HepG2 (cell line): ENCODE data around the gene DHRS12. TPM values are rescaled to one million over a fixed set of nuclear protein-coding genes. Genes with fewer than 3 reads are reported as not detected.

Experiments
- ATAC-seq: fragments of 200-7000 bp; cut with Tn5 transposase; 3 replicates; pipeline ENCODE4 v1.9.1; 2020; ENCODE audit warnings: mild to moderate bottlenecking, moderate library complexity
- BruUV-seq: library from RNA; stranded (reverse); fragments of 400-500 nt; replicated peaks from 2 replicates; lab custom pipeline; 2021; lab: Mats Ljungman, UMichigan
- CTCF ChIA-PET: fragments of 300-600 bp; formaldehyde crosslinking; extraction: SDS; loops from one replicate; lab custom pipeline; 2021; ENCODE audit warnings: low total read pairs, inconsistent platforms, low intra/inter-chr PET ratio; lab: Yijun Ruan, JAX
- POLR2A ChIA-PET: fragments of 350-600 bp; sonication (Branson Sonifier 250); formaldehyde crosslinking; loops from one replicate; lab custom pipeline; 2020; ENCODE audit warnings: antibody characterized with exemption, inconsistent platforms; lab: Yijun Ruan, JAX
- DNase-seq: peaks from one replicate; pipeline ENCODE4 v3.0.0-alpha.2; 2015; ENCODE audit warnings: low spot score
- FAIRE-seq: peaks from 3 replicates; lab custom pipeline; 2011; peaks lifted over from hg19 to GRCh38; lab: Jason Lieb, UNC
- H2AFZ ChIP-seq: one replicate; pipeline ENCODE4 v1.6.1; 2011; ENCODE audit warnings: low read length, inconsistent platforms
- H3K27ac ChIP-seq: fragments of 300-600 bp; 3 replicates; pipeline ENCODE4 v1.8.0; 2011; ENCODE audit warnings: mixed run types, mild to moderate bottlenecking, mixed read lengths, low read length, inconsistent platforms; ENCODE audit not compliant: insufficient read depth; ENCODE audit errors: extremely low read length
- H3K27me3 ChIP-seq, 2 experiments: fragments of 200-600 bp in 1 of 2; 2 replicates in 1 of 2; 3 replicates in 1 of 2; pipeline versions ENCODE4 v1.6.0 to v1.8.0; 2011; ENCODE audit warnings: low read length in 2 of 2, mild to moderate bottlenecking in 2 of 2, moderate library complexity in 2 of 2, inconsistent platforms in 1 of 2; ENCODE audit not compliant: insufficient read depth in 2 of 2, control insufficient read depth in 1 of 2
- H3K36me3 ChIP-seq, 2 experiments: fragments of 200-600 bp in 1 of 2; replicated peaks in 1 of 2; 2 replicates in 1 of 2; 3 replicates in 1 of 2; pipeline versions ENCODE4 v1.5.1 to v1.8.0; 2011; ENCODE audit warnings: low read length in 2 of 2, inconsistent platforms in 1 of 2; ENCODE audit not compliant: insufficient read depth in 2 of 2, control insufficient read depth in 1 of 2
- H3K4me1 ChIP-seq: 2 replicates; pipeline ENCODE4 v1.5.1; 2012; ENCODE audit warnings: low read length, inconsistent platforms; ENCODE audit not compliant: insufficient read depth
- H3K4me2 ChIP-seq: 2 replicates; pipeline ENCODE4 v1.6.0; 2011; ENCODE audit warnings: low read depth, low read length, inconsistent platforms
- H3K4me3 ChIP-seq, 3 experiments: fragments of 200-600 bp in 1 of 3; sonication (generic), shearing (Covaris generic) in 1 of 3; replicated peaks in 1 of 3; 2 replicates each; pipeline ENCODE4 v1.5.1; 2011 to 2016; ENCODE audit warnings: low read length in 3 of 3, inconsistent platforms in 2 of 3, low read depth in 2 of 3, mild to moderate bottlenecking in 2 of 3, control low read depth in 1 of 3, mixed read lengths in 1 of 3; ENCODE audit not compliant: insufficient read depth in 1 of 3
- H3K79me2 ChIP-seq: one replicate; pipeline ENCODE4 v1.6.1; 2011; ENCODE audit warnings: low read length, inconsistent platforms; ENCODE audit not compliant: insufficient read depth
- H3K9ac ChIP-seq: 2 replicates; pipeline ENCODE4 v1.6.0; 2011; ENCODE audit warnings: mild to moderate bottlenecking, low read depth, low read length, inconsistent platforms; ENCODE audit not compliant: insufficient read depth
- H3K9me3 ChIP-seq: 2 replicates; pipeline ENCODE4 v1.5.1; 2012; ENCODE audit warnings: mild to moderate bottlenecking, low read length
- H4K20me1 ChIP-seq: 2 replicates; pipeline ENCODE4 v1.6.0; 2011; ENCODE audit warnings: inconsistent platforms, mild to moderate bottlenecking, low read length, moderate library complexity; ENCODE audit not compliant: insufficient read depth
- HMGA1 ChIP-seq: sonication (generic); formaldehyde crosslinking; conservative IDR thresholded peaks from 2 replicates; pipeline ENCODE4 v1.4.0; 2020; ENCODE audit warnings: missing genetic modification reagents
- JARID2 ChIP-seq: sonication (generic); formaldehyde crosslinking; IDR thresholded peaks from 2 replicates; pipeline ENCODE4 v1.8.1; 2023; ENCODE audit warnings: missing genetic modification reagents, inconsistent platforms; ENCODE audit not compliant: insufficient replicate concordance
- NCOA2 ChIP-seq: sonication (generic); formaldehyde crosslinking; IDR thresholded peaks from 2 replicates; pipeline ENCODE4 v1.8.0; 2022; ENCODE audit warnings: inconsistent platforms
- ONECUT2 ChIP-seq: sonication (generic); formaldehyde crosslinking; IDR thresholded peaks from 2 replicates; pipeline ENCODE4 v1.4.0; 2020; ENCODE audit warnings: missing genetic modification reagents
- SOX5 ChIP-seq: IDR thresholded peaks from 2 replicates; pipeline ENCODE4 v1.6.1; 2016; ENCODE audit warnings: borderline replicate concordance
- TBX3 ChIP-seq: fragments of 450-650 bp; IDR thresholded peaks from 2 replicates; pipeline ENCODE4 v1.6.1; 2017; ENCODE audit warnings: antibody characterized with exemption, mild to moderate bottlenecking, inconsistent platforms, borderline replicate concordance
- TP53 ChIP-seq: sonication (generic); formaldehyde crosslinking; conservative IDR thresholded peaks from 2 replicates; pipeline ENCODE4 v1.4.0; 2020; ENCODE audit warnings: missing genetic modification reagents
- ZNF329 ChIP-seq: sonication (generic); formaldehyde crosslinking; IDR thresholded peaks from 2 replicates; pipeline ENCODE4 v1.9.0; 2021; ENCODE audit warnings: low read depth, mild to moderate bottlenecking, missing genetic modification reagents
- ZNF747 ChIP-seq: sonication (generic); formaldehyde crosslinking; IDR thresholded peaks from 2 replicates; pipeline ENCODE4 v1.8.1; 2023; ENCODE audit warnings: missing genetic modification reagents, mild to moderate bottlenecking, borderline replicate concordance
- whole genome bisulfite sequencing: methylation state at CpG from one replicate; pipeline ENCODE4 v1.1.6; 2017; ENCODE audit warnings: low lambda C conversion rate; 5-methylcytosine and 5-hydroxymethylcytosine counted together
- in situ Hi-C: cut with HindIII; loops from 2 replicates; pipeline ENCODE4 v1.10.0; 2017; ENCODE audit warnings: low pct_unique_long_range_greater_than_20kb; ENCODE audit not compliant: extremely low pct_ligation_motif_present
- intact Hi-C: fragments of 100-400 bp; cut with micrococcal nuclease; formaldehyde crosslinking; loops from one replicate; pipeline ENCODE4 v1.10.0; 2022; ENCODE audit not compliant: unreplicated experiment
- polyA plus RNA-seq, 8 experiments: library from polyadenylated mRNA; depleted of rRNA in 3 of 8; stranded (reverse) in 7 of 8; unstranded in 1 of 8; fragments of >200 nt; fragmentation: Illumina TruSeq in 4 of 8; extraction: Trizol in 4 of 8; gene quantifications; 2 replicates each; pipeline versions ENCODE4 v1.2.1 to v1.2.3, GENCODE V29; 2011 to 2016; ENCODE audit warnings: low read depth in 4 of 8, missing spikeins in 1 of 8, mixed read lengths in 1 of 8; ENCODE audit not compliant: insufficient read depth in 1 of 8
- total RNA-seq, 5 experiments: library from RNA; depleted of rRNA; stranded (reverse); fragments of >200 nt; fragmentation: Illumina TruSeq; extraction: Trizol; gene quantifications; 2 replicates each; pipeline ENCODE4 v1.2.3, GENCODE V29; 2016; ENCODE audit warnings: low read depth in 1 of 5
- TF ChIP-seq, protein P1 (sequence below): sonication (generic); formaldehyde crosslinking; IDR thresholded peaks from 2 replicates; pipeline ENCODE4 v1.4.0; 2020; ENCODE audit warnings: missing genetic modification reagents
- TF ChIP-seq, protein P2 (sequence below): sonication (generic); formaldehyde crosslinking; conservative IDR thresholded peaks from 2 replicates; pipeline ENCODE4 v1.8.0; 2022; ENCODE audit warnings: missing genetic modification reagents
- TF ChIP-seq, protein P3 (sequence below): sonication (generic); formaldehyde crosslinking; IDR thresholded peaks from 2 replicates; pipeline ENCODE4 v1.5.1; 2020; ENCODE audit warnings: mild to moderate bottlenecking, missing genetic modification reagents, borderline replicate concordance
- TF ChIP-seq, protein P4 (sequence below): sonication (generic); formaldehyde crosslinking; IDR thresholded peaks from 2 replicates; pipeline ENCODE4 v1.8.0; 2022; ENCODE audit warnings: low read depth, missing genetic modification reagents

DHRS12 gene
- total and polyA plus RNA-seq, 2 of the 13 experiments (the other 11 are each of a cell fraction or from before 2014, with no cell fraction given) = 7.2 to 8.4 TPM

DNA sequence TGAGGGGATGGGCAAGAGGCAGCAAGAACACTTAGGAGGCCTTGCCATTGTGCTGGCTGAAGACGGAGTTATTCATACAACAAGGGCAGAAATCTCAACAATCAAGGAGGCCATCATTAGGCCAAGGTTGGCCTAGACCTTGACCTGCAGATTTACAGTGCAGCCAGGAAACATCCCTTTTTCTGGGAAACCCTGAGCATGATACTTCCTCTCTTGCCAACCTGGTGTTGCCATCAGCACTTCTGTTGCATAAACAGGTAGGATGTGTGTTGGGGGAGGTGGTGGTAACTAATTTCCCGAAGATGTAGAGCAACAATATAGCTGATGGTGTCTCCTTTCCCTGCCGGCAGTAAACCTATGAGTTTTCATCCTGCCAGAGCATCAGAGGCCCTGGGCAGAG lies 33.1 kb upstream of the DHRS12 start:
- in situ Hi-C loops = no loop called here
- POLR2A ChIA-PET = no interaction called here

DNA sequence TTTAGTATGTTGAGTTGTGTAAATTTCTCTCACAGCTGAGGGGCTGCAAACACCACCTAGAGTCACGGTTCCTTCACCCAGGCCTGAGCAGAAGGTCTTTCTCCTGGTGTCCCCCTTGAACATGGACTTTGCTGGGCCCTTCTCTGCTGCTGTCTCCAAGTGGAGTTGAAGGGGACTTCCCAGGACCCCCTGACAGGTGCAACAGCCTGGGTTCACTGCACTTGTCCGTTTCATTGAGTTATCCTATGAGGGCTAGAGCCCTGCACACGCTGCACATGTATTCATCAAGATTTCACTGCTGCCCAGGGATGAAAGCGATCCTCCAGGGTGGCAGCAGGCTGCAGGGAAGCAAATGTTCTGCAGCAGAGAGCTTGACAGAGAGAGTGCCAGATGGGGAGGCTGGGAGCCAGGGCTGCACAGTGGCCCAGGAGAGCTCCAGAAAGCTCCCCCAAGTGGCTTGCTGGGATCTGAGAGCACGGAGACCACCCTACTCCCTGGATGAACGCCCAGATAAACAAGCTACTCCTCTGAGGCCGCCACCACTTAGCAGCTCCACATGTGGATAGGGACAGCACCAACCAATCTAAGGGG lies 30.7 kb upstream of the DHRS12 start:
- Histone ChIP-seq H2AFZ (no peak overlapping the region), H3K4me3 (no peak overlapping the region), H3K79me2 (no peaks in the 10 kb centered on the region), H3K27me3 (no peaks in the 10 kb centered on the region), H4K20me1 (no peaks in the 10 kb centered on the region), H3K4me1 (no peaks in the 10 kb centered on the region), H3K36me3 (no peaks in the 10 kb centered on the region), H3K9me3 (no peaks in the 10 kb centered on the region), H3K27ac (no peak overlapping the region), H3K9ac (no peak overlapping the region), H3K4me2 (no peak overlapping the region)
- POLR2A ChIA-PET = no interaction called here
- ATAC-seq (no peak), DNase-seq (no peak), FAIRE-seq (no peak)
- CTCF ChIA-PET = no interaction called here
- in situ Hi-C loops = no loop called here
- 80% methylated on average over 7 of the region's 7 CpGs for WGBS
- BruUV-seq = no TSS peak
- intact Hi-C loops = no loop called here
- TF ChIP-seq, protein P1, sequence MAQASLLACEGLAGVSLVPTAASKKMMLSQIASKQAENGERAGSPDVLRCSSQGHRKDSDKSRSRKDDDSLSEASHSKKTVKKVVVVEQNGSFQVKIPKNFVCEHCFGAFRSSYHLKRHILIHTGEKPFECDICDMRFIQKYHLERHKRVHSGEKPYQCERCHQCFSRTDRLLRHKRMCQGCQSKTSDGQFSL (CRISPR knock-in tag) = no peak
- no peak for TF ChIP-seq ZNF747 (CRISPR knock-in tag)
- no peak for TF ChIP-seq ONECUT2 (CRISPR knock-in tag)
- no peak for TF ChIP-seq SOX5 (CRISPR knock-in tag)
- no peak for TF ChIP-seq ZNF329 (CRISPR knock-in tag)
- no peak for TF ChIP-seq TP53 (CRISPR knock-in tag)
- TF ChIP-seq JARID2 (CRISPR knock-in tag) = no peak
- TF ChIP-seq, protein P2, sequence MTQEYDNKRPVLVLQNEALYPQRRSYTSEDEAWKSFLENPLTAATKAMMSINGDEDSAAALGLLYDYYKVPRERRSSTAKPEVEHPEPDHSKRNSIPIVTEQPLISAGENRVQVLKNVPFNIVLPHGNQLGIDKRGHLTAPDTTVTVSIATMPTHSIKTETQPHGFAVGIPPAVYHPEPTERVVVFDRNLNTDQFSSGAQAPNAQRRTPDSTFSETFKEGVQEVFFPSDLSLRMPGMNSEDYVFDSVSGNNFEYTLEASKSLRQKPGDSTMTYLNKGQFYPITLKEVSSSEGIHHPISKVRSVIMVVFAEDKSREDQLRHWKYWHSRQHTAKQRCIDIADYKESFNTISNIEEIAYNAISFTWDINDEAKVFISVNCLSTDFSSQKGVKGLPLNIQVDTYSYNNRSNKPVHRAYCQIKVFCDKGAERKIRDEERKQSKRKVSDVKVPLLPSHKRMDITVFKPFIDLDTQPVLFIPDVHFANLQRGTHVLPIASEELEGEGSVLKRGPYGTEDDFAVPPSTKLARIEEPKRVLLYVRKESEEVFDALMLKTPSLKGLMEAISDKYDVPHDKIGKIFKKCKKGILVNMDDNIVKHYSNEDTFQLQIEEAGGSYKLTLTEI = no peak
- TF ChIP-seq, protein P3, sequence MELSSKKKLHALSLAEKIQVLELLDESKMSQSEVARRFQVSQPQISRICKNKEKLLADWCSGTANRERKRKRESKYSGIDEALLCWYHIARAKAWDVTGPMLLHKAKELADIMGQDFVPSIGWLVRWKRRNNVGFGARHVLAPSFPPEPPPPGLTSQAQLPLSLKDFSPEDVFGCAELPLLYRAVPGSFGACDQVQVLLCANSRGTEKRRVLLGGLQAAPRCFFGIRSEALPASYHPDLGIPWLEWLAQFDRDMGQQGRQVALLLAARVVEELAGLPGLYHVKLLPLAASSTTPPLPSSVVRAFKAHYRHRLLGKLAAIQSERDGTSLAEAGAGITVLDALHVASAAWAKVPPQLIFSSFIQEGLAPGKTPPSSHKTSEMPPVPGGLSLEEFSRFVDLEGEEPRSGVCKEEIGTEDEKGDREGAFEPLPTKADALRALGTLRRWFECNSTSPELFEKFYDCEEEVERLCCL (CRISPR knock-in tag) = no peak
- no peak for TF ChIP-seq HMGA1 (CRISPR knock-in tag)
- no peak for TF ChIP-seq TBX3
- TF ChIP-seq NCOA2 (CRISPR knock-in tag) = no peak

More for the DNA sequence above, 33.1 kb upstream of the DHRS12 start:
- Histone ChIP-seq H3K27ac (no peak overlapping the region), H3K9ac (no peak overlapping the region), H3K9me3 (no peaks in the 10 kb centered on the region), H4K20me1 (no peaks in the 10 kb centered on the region), H3K36me3 (no peaks in the 10 kb centered on the region), H3K4me3 (no peak overlapping the region), H3K27me3 (no peaks in the 10 kb centered on the region), H3K4me2 (no peak overlapping the region), H3K4me1 (no peaks in the 10 kb centered on the region), H3K79me2 (no peaks in the 10 kb centered on the region), H2AFZ (no peak overlapping the region)
- TF ChIP-seq, protein P4, sequence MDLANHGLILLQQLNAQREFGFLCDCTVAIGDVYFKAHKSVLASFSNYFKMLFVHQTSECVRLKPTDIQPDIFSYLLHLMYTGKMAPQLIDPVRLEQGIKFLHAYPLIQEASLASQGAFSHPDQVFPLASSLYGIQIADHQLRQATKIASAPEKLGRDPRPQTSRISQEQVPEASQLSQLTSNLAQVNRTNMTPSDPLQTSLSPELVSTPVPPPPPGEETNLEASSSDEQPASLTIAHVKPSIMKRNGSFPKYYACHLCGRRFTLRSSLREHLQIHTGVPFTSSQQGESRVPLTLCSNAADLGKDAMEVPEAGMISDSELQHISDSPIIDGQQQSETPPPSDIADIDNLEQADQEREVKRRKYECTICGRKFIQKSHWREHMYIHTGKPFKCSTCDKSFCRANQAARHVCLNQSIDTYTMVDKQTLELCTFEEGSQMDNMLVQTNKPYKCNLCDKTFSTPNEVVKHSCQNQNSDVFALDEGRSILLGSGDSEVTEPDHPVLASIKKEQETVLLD = no peak
- no TSS peak for BruUV-seq
- no peak for ATAC-seq
- intact Hi-C loops = no loop called here
- no peak for FAIRE-seq
- WGBS = 73% methylated on average over 3 of the region's 3 CpGs
- no peak for DNase-seq
- CTCF ChIA-PET = no interaction called here
